GM12874 (cell line): ENCODE measurements around the gene LBP.

Source experiments
- TF ChIP-seq, protein P1 (sequence below): IDR thresholded peaks from 2 replicates; pipeline ENCODE4 v1.5.1; 2011; ENCODE audit warnings: low read depth, mild to moderate bottlenecking, control low read depth, low read length, moderate library complexity; ENCODE audit not compliant: insufficient read depth

Gene LBP

DNA sequence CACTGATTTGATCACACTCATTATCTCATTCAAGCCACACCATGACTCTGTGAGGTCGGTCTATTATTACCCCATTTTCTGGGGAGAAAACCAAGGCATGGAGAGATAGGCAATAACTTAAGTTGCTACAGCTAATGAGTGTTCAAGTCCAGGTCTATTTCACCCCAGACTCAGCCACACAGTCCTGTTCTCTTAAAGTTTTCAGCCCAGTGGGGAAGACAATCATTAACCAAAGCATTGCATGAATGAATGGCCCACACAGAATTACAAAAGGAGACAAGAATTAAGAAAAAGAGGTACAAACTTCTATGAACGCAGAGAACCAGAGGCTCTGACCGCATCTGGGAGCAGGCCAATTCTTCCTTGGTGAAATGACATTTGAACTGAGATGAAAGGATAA lies 35.2 kb upstream of the LBP start:
- TF ChIP-seq, protein P1, sequence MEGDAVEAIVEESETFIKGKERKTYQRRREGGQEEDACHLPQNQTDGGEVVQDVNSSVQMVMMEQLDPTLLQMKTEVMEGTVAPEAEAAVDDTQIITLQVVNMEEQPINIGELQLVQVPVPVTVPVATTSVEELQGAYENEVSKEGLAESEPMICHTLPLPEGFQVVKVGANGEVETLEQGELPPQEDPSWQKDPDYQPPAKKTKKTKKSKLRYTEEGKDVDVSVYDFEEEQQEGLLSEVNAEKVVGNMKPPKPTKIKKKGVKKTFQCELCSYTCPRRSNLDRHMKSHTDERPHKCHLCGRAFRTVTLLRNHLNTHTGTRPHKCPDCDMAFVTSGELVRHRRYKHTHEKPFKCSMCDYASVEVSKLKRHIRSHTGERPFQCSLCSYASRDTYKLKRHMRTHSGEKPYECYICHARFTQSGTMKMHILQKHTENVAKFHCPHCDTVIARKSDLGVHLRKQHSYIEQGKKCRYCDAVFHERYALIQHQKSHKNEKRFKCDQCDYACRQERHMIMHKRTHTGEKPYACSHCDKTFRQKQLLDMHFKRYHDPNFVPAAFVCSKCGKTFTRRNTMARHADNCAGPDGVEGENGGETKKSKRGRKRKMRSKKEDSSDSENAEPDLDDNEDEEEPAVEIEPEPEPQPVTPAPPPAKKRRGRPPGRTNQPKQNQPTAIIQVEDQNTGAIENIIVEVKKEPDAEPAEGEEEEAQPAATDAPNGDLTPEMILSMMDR: no peak

DNA sequence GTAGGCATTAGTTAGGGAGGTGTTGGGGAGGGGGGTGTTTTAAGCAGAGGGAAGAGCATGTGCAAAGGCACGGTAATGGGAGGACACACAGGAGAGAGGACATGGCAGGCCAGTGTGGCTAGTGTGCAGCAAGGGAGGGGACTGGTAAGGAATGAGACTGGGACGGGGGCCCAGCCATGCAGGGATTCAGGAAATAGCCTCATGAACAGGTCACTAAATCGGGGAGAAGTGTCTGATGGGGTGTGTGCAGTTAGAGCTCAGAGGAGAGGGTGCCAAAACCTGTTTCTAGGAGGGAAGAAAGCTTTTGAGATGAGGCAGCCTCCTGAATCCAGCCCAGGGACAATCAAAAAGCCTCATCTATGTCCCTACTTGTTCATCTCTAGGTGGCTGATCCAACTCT lies 34.8 kb upstream of the LBP start:
- TF ChIP-seq, protein P1: no peak

DNA sequence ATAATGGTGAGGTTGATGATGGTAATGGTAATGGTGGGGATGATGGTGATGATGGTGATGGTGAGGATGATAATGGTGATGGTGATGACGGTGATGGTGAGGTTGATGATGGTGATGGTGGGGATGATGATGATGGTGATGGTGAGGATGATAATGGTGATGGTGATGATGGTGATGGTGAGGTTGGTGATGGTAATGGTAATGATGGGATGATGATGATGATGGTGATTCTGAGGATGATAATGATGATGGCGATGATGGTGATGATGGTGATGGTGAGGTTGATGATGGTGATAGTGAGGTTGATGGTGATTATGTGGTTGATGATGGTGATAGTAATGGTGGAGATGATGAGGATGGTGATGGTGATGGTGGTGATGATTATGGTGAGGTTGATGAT lies 32.6 kb upstream of the LBP start:
- TF ChIP-seq, protein P1: no peak

DNA sequence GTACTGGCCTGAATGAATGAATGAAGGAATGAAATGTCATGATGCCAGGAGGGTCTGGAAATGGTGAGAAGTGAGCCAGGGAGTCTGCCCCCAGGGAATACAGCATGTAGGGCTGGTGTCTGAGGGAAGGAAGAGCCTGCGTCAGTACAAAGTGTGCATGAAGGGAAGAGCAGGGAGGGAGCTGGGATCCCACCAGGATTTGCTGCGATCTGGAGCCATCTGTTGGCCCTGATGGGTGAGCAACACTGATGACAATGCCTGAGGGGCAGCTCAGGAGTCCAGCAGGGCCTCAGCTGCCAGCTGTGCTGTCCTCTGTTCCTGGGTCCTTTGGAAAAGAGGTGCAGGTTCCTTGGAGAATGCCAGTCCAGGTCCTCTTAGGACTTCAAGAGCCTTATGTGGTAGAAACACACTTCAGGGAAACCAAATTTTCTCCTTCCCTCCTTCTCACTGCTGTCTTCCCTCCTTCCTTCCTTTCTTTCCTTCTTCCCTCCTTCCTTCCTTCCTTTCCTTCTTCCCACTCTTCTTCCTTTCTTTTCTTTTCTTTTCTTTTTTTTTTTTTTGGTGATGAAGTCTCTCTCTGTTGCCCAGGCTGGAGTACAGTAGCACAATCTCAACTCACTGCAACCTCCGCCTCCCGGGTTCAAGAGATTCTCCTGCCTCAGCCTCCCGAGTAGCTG lies 30.9 kb upstream of the LBP start:
- TF ChIP-seq, protein P1: no peak

DNA sequence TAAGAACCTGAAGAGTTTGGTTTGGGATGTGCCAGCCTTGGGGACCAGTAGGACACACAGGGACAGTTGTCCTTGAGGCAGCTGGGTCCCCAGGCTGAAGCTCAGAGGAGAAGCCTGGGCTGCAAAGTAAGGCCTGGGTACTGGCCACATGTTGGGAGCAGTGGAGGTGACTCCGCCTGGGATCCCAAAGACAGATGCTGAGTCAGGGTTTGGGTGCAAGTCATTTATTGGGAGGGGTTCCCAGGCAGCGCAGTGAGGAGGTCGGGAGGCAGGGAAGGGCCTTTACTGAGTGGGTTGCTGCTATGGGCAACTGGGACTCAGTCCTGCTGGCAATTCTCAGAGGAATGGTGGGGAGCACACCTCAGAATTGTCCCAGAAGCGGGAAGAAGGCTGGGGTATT lies 29.9 kb upstream of the LBP start:
- TF ChIP-seq, protein P1: no peak

DNA sequence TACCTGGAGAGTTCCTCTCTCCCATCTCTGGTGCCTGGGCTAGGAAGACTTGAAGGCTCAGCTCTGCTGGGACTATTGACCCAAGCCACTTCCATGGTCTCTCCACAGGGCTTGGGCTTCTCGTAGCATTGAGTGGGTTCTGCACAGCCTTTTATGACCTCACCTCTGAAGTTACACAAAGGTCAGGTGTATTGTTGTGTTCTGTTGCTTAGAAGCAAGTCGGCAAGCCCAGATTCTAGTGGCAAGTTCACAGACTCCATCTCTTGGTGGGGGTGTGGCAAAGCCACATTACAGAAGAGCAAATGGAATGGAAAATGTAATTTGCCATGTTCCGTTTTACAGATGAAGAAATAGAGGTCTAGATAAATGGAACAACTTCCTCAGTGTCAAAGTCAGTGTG lies 28.9 kb upstream of the LBP start:
- TF ChIP-seq, protein P1: no peak

DNA sequence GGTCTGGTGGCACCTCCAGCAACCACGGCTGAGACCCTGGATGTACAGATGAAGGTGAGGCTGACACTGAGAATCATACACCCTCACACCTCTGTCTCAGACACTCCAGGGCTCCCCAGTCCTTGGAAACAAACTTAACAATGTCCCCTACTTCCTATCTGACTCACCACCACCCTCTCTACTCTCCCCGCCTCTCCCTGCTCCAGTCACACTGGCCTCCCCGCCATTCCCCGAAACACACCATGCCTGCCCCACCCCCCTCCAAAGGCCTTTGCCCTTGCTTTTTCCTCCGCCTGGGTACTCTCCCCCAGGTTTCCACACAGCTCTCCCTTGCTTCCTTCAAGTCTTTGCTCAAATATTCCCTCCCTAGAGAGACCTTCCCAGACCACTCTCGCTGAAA lies 26.1 kb upstream of the LBP start:
- TF ChIP-seq, protein P1: no peak
